Left renal cortex interstitium (tissue), 4 donors: ENCODE results near the gene BOK. TPM values are rescaled to one million over a fixed set of nuclear protein-coding genes. Genes with fewer than 3 reads are reported as not detected.

Source experiments
- DNase-seq, 4 donors: peaks; one replicate each; pipeline ENCODE4 v3.0.0-alpha.2; 2013; ENCODE audit warnings: low read depth in 4 of 4, low spot score in 2 of 4, missing footprints in 1 of 4
- polyA plus RNA-seq, 4 donors: library from polyadenylated mRNA; unstranded; fragments of 120-200 nt; gene quantifications; one replicate each; pipeline ENCODE4 v1.2.1, GENCODE V29; 2013; ENCODE audit not compliant: insufficient read length in 4 of 4

Gene BOK
- polyA plus RNA-seq, 4 donors = 22.8 to 38.0 (median 25.3) TPM

GRCh38 chr2:241617431-241618154 is 59.0 kb downstream of the BOK start:
- no peak for DNase-seq

- DNase-seq = no peak
These were observed 59.8 kb downstream of the BOK start for GRCh38 chr2:241618296-241618805.

GRCh38 chr2:241618829-241619228 is 60.3 kb downstream of the BOK start:
- no peak for DNase-seq

GRCh38 chr2:241619597-241620418 is 61.3 kb downstream of the BOK start:
- DNase-seq = no peak

GRCh38 chr2:241620419-241620769 is 61.8 kb downstream of the BOK start:
- DNase-seq = no peak

Other genes starting within 250 kb of the BOK start
- gene HDLBP, start 243.1 kb upstream of the BOK start, polyA plus RNA-seq = 100 to 1,000 TPM; 338 to 397 (median 387) TPM
- 100 to 1,000 TPM; 538 to 630 (median 566) TPM for gene SEPTIN2, start 242.8 kb upstream of the BOK start, polyA plus RNA-seq
- 10 to 100 TPM; 44.4 to 65.8 (median 54.5) TPM for gene FARP2, start 202.5 kb upstream of the BOK start, polyA plus RNA-seq
- 100 to 1,000 TPM; 189 to 222 (median 210) TPM for gene STK25, start 50.2 kb upstream of the BOK start, polyA plus RNA-seq
- gene THAP4, start 78.4 kb downstream of the BOK start, polyA plus RNA-seq = 10 to 100 TPM; 57.6 to 75.1 (median 69.1) TPM
- gene ATG4B, start 78.9 kb downstream of the BOK start, polyA plus RNA-seq = 100 to 1,000 TPM in 2 of 4 donors, 10 to 100 TPM in 2; 58.9 to 113 (median 87.1) TPM
- gene DTYMK, start 128.1 kb downstream of the BOK start, polyA plus RNA-seq = 10 to 100 TPM; 32.1 to 52.6 (median 51.0) TPM
- 10 to 100 TPM; 37.2 to 55.8 (median 43.1) TPM for gene ING5, start 143.3 kb downstream of the BOK start, polyA plus RNA-seq
- 10 to 100 TPM; 27.3 to 59.6 (median 41.1) TPM for gene D2HGDH, start 175.9 kb downstream of the BOK start, polyA plus RNA-seq
- gene GAL3ST2, start 218.1 kb downstream of the BOK start, polyA plus RNA-seq = under 1 TPM; 0.13 to 0.83 (median 0.45) TPM